PC-9 (cell line): Measurements from ENCODE around the gene C22orf39.

ENCODE experiments used
- CTCF ChIP-seq: fragments of 200-600 bp; sonication (generic); conservative IDR thresholded peaks from 2 replicates; pipeline ENCODE4 v1.6.1; 2017; ENCODE audit warnings: mixed run types, antibody characterized with exemption, mild to moderate bottlenecking, moderate library complexity
- EZH2 ChIP-seq: fragments of 200-600 bp; sonication (generic); IDR thresholded peaks from 2 replicates; pipeline ENCODE4 v1.8.0; 2017; ENCODE audit warnings: antibody characterized with exemption, low read depth

- no peak for TF ChIP-seq CTCF
- TF ChIP-seq EZH2, result no peak
These were observed 47.2 kb upstream of the C22orf39 start for GRCh38 chr22:19494676-19495173.
